Colonic mucosa (tissue), 4 donors: ENCODE measurements around the gene IGLL5. TPM values are rescaled to one million over a fixed set of nuclear protein-coding genes. Genes with fewer than 3 reads are reported as not detected.

Experiments used
- DNase-seq: peaks from one replicate; pipeline ENCODE4 v3.0.0-alpha.2; 2020
- H3K27ac ChIP-seq: fragments of 200-600 bp; one replicate; pipeline ENCODE4 v1.8.0; 2021
- H3K27me3 ChIP-seq: fragments of 200-600 bp; one replicate; pipeline ENCODE4 v1.8.0; 2021
- H3K36me3 ChIP-seq: fragments of 200-600 bp; one replicate; pipeline ENCODE4 v1.8.0; 2021
- H3K4me1 ChIP-seq: fragments of 200-600 bp; one replicate; pipeline ENCODE4 v1.8.0; 2021; ENCODE audit warnings: mild to moderate bottlenecking
- H3K4me3 ChIP-seq: fragments of 200-600 bp; one replicate; pipeline ENCODE4 v1.8.0; 2021
- H3K9ac ChIP-seq, 2 donors: one replicate each; pipeline ENCODE4 v1.7.0; 2013; ENCODE audit warnings: control low read depth in 2 of 2, low read depth in 2 of 2, low read length in 2 of 2
- H3K9me3 ChIP-seq: fragments of 200-600 bp; one replicate; pipeline ENCODE4 v1.8.0; 2021
- CTCF ChIP-seq: fragments of 200-600 bp; IDR thresholded peaks from one replicate; pipeline ENCODE4 v1.8.0; 2022; ENCODE audit warnings: antibody characterized with exemption, mild to moderate bottlenecking
- intact Hi-C: fragments of 100-400 bp; cut with DNase I; formaldehyde crosslinking; loops from one replicate; pipeline ENCODE4 v1.14.1; 2022
- total RNA-seq, 2 donors: library from RNA; stranded (reverse); fragmentation: NEBNext Ultra II Directional in 1 of 2; extraction: Animal tissue kit (Norgen Biotek cat#: 25700) in 1 of 2; gene quantifications; one replicate each; pipeline ENCODE4 v1.2.1, GENCODE V29; 2021
- donor health status: healthy.
- donor health status: DM: no; HTN: no; CAD: no.
- donor health status: DM: no; HTN: no; CAD: no.

Gene IGLL5
- total RNA-seq, 2 donors from 2014 or later = 18.8 to 29.2 TPM

DNA sequence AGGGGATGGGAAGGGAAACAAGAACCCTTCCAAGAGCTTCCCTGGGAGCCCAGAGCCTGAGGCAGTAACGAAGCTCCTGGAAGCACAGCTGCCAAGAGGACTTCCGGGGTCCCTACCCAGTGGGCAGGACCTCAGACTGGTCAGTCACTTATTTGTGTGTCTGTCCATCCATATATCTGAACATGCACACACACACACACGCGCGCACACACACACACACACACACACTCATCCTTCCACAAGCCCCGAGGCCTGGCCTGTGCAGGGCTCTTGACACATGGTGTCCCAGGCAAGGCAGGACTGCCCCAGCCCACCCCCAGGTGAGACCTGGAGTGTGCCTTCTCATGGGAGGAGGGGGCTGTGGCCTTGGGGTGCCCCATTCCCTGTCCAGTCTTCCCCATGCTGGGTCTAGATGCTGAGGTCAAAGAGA is 44.9 kb downstream of the IGLL5 start:
- no peak for DNase-seq
- no peak overlapping the region for H3K4me3 ChIP-seq
- H3K9me3 ChIP-seq = no peaks in the 10 kb centered on the region
- H3K9ac ChIP-seq = no peak overlapping the region
- no peaks in the 10 kb centered on the region for H3K4me1 ChIP-seq
- intact Hi-C loops = no loop called here
- no peak for TF ChIP-seq CTCF
- no peaks in the 10 kb centered on the region for H3K27me3 ChIP-seq
- no peaks in the 10 kb centered on the region for H3K36me3 ChIP-seq
- no peak overlapping the region for H3K27ac ChIP-seq

DNA sequence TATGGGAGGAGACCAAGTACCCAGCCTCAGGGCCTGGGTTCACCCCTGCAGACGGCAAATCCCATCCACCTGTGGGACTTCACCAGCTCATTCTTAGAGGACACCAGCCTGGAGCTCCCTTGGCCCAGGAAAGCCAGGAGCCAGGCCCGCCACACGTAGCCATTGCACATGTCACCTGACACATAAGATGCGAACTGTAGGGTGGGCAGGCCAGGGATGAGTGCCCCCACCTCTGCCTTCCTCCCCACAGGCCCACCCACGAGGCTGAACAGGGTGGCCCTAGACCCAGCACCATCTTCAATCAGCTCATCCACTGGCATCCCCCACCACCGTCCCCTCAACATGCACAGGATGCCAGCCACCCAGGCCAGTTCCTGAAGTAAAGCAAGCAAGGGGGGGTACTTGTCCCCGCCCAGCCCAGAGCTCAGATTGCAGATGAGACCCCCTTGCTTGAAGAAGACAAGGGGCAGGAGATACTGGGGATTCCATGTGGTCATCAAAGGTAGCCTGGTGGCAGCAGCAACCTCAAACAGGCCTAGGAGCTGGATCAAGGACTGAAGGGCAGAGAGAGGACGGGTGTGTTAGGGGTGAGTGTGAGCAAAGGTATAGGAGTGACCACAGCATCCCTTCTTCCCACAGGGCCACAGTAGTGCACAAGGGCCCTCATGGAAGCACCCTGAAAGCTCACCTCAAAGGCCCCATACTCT is 45.6 kb downstream of the IGLL5 start:
- no peak overlapping the region for H3K27ac ChIP-seq
- no peaks in the 10 kb centered on the region for H3K4me1 ChIP-seq
- H3K4me3 ChIP-seq = no peak overlapping the region
- no peaks in the 10 kb centered on the region for H3K9me3 ChIP-seq
- no peaks in the 10 kb centered on the region for H3K36me3 ChIP-seq
- intact Hi-C loops = no loop called here
- no peak for TF ChIP-seq CTCF
- H3K9ac ChIP-seq = no peak overlapping the region
- no peak for DNase-seq
- no peaks in the 10 kb centered on the region for H3K27me3 ChIP-seq

GRCh38 chr22:22933807-22934542 is 46.4 kb downstream of the IGLL5 start:
- TF ChIP-seq CTCF = no peak
- no peak overlapping the region for H3K27ac ChIP-seq
- intact Hi-C loops = no loop called here
- no peak overlapping the region for H3K4me3 ChIP-seq
- DNase-seq = no peak
- H3K9ac ChIP-seq = no peak overlapping the region
- H3K36me3 ChIP-seq = no peaks in the 10 kb centered on the region
- H3K27me3 ChIP-seq = no peaks in the 10 kb centered on the region
- no peaks in the 10 kb centered on the region for H3K9me3 ChIP-seq
- no peaks in the 10 kb centered on the region for H3K4me1 ChIP-seq

- H3K4me1 ChIP-seq = no peaks in the 10 kb centered on the region
- DNase-seq = no peak
- H3K9ac ChIP-seq = no peak overlapping the region
- H3K27me3 ChIP-seq = no peaks in the 10 kb centered on the region
- no peak overlapping the region for H3K4me3 ChIP-seq
- TF ChIP-seq CTCF = no peak
- H3K9me3 ChIP-seq = no peaks in the 10 kb centered on the region
- H3K27ac ChIP-seq = no peak overlapping the region
- H3K36me3 ChIP-seq = no peaks in the 10 kb centered on the region
- intact Hi-C loops = no loop called here
Measured at GRCh38 chr22:22934543-22935055, 47.0 kb downstream of the IGLL5 start.

GRCh38 chr22:22935056-22935545 is 47.5 kb downstream of the IGLL5 start:
- no peak for TF ChIP-seq CTCF
- Histone ChIP-seq H3K9ac (no peak overlapping the region), H3K4me1 (no peaks in the 10 kb centered on the region), H3K27me3 (no peaks in the 10 kb centered on the region), H3K27ac (no peak overlapping the region), H3K36me3 (no peaks in the 10 kb centered on the region), H3K9me3 (no peaks in the 10 kb centered on the region), H3K4me3 (no peak overlapping the region)
- no peak for DNase-seq
- intact Hi-C loops = no loop called here
